ENCODE measurements around the gene IRGQ.
"Not testable (repeated sequence)": the region's sequence is repeated elsewhere in the genome, so short reads cannot be mapped to it uniquely, and the experiment has no call there.

Gene IRGQ

GRCh38 chr19:43623889-43624670 is 28.1 kb upstream of the IRGQ start:
- no peak for DNase-seq

GRCh38 chr19:43622956-43623355 is 27.0 kb upstream of the IRGQ start:
- DNase-seq, result no peak

- DNase-seq, result no peak
Measured at GRCh38 chr19:43622070-43622469, 26.1 kb upstream of the IRGQ start.

- no peak for DNase-seq
Measured at GRCh38 chr19:43620061-43621001, 24.4 kb upstream of the IRGQ start.

GRCh38 chr19:43619262-43620060 is 23.5 kb upstream of the IRGQ start, which contains the start of gene ZNF428:
TSS of gene ZNF428 (minus strand) at chr19:43619629. CDS start at chr19:43614304, 5,325 bp downstream.
- peak; percentile 64 to 77 (median 70) for DNase-seq

- peak in 2 of 4 experiments; percentile 36 to 41 for DNase-seq
Measured at GRCh38 chr19:43618921-43619261, 23.0 kb upstream of the IRGQ start.

GRCh38 chr19:43616954-43617353 is 21.0 kb upstream of the IRGQ start:
- DNase-seq, result no peak

- DNase-seq, result no peak
Measured at GRCh38 chr19:43616306-43616705, 20.4 kb upstream of the IRGQ start.

- no peak for DNase-seq
Measured at GRCh38 chr19:43612374-43612773, 16.4 kb upstream of the IRGQ start.

- DNase-seq, result no peak
Measured at GRCh38 chr19:43611788-43612187, 15.9 kb upstream of the IRGQ start, which contains the start of gene SRRM5. TSS of gene SRRM5 (plus strand) at chr19:43612088. CDS start at chr19:43612122, 34 bp downstream.

- DNase-seq, result no peak
Measured at GRCh38 chr19:43610493-43610892, 14.6 kb upstream of the IRGQ start.

GRCh38 chr19:43609872-43610271 is 13.9 kb upstream of the IRGQ start:
- DNase-seq, result no peak

- DNase-seq, result no peak
Measured at GRCh38 chr19:43607238-43608205, 11.6 kb upstream of the IRGQ start.

GRCh38 chr19:43606569-43607229 is 10.8 kb upstream of the IRGQ start:
- DNase-seq, result no peak

GRCh38 chr19:43605875-43606568 is 10.1 kb upstream of the IRGQ start:
- no peak for DNase-seq

- not testable (repeated sequence) for DNase-seq
Measured at GRCh38 chr19:43600326-43600725, 4.4 kb upstream of the IRGQ start.

GRCh38 chr19:43599635-43600295 is 3.8 kb upstream of the IRGQ start:
- DNase-seq, result no peak

- no peak for DNase-seq
Measured at GRCh38 chr19:43598445-43599240, 2.7 kb upstream of the IRGQ start.

GRCh38 chr19:43597876-43598275 is 1.9 kb upstream of the IRGQ start:
- DNase-seq, result no peak
